HG02943 (cell line): ENCODE measurements around the gene OR8H2.
"Not testable (repeated sequence)": the region's sequence is repeated elsewhere in the genome, so short reads cannot be mapped to it uniquely, and the experiment has no call there.

Source experiments
- ATAC-seq: cut with Tn5 transposase; IDR thresholded peaks from one replicate; pipeline ENCODE4 v1.9.1; 2021; ENCODE audit warnings: mild to moderate bottlenecking, low read depth, moderate library complexity; ENCODE audit not compliant: unreplicated experiment

OR8H2 gene

GRCh38 chr11:56103210-56103737, at the start of gene OR8H2:
Gene OR8H2, plus strand, starts transcription at chr11:56103687. Its CDS starts 1,356 bp downstream, at chr11:56105043.
- no peak for ATAC-seq

DNA sequence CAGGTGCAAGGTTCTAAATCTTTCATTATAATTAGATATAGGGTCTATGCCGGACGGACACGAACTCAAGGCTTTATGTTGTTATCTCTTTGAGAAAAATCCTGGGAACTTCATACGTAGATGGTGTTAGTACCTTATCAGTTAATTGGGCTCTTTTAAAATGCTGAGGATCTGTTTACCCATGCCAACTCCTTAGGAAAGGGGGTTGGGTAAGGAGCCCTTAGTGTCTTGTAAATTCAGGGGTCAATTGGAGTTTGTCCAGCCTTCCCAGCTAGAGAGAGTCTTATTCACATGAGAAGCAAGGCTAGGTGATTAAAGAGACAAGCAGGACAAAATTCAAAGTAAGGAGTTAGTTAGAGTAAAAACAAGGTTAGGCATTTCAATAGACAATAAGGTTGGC, 47.1 kb upstream of the OR8H2 start:
- ATAC-seq = not testable (repeated sequence)

- ATAC-seq = not testable (repeated sequence)
Observed at GRCh38 chr11:56057661-56058237, 45.7 kb upstream of the OR8H2 start.

DNA sequence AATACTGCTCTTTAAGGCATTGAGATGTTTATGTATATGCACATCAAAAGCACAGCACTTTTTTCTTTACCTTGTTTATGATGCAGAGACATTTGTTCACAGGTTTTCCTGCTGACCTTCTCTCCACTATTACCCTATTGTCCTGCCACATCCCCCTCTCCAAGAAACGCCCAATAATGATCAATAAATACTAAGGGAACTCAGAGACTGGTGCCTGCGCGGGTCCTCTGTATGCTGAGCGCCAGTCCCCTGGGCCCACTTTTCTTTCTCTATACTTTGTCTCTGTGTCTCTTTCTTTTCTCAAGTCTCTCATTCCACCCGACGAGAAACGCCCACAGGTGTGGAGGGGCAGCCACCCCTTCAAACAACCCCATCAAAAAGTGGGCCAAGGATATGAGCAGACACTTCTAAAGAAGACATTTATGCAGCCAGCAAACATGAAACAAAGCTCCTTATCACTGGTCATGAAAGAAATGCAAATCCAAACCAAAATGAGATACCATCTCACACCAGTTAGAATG, 45.2 kb upstream of the OR8H2 start:
- not testable (repeated sequence) for ATAC-seq

DNA sequence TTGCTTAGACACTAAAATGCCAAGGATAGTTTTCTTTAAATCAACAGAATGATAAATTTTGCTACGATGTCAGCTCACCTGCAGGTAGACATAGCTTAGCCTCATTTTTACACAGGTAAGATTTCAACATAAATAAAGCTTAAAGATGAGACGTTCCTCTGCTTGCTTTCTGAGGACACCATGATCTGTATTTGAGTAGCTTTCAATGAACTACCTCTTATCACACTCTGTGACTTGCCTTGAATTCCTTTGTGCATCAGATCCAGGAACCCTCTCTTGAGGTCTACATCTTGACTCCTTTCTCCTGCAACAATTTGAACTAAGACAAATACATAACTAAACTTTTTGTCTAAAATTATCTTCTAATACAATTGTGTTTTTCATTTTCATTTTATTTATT, 36.5 kb upstream of the OR8H2 start:
- ATAC-seq = no peak

DNA sequence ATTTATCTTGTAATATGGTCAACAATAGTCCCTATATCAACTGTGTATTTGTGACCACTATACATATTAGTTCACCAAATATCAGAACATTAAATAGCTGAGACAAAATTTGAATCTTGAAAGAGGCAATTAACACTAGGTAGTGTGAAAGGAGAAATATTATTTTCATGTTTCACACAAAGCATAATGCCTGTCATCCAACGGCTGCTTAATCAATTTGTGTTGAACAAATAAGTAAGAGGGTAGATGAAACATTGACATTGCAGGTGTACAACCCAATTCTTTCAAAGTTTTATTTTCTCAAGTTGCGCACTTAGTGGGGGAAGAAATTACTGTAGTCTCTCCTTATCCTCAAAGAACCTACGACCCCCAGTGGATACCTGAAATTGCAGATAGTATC, 13.8 kb upstream of the OR8H2 start:
- ATAC-seq = no peak

DNA sequence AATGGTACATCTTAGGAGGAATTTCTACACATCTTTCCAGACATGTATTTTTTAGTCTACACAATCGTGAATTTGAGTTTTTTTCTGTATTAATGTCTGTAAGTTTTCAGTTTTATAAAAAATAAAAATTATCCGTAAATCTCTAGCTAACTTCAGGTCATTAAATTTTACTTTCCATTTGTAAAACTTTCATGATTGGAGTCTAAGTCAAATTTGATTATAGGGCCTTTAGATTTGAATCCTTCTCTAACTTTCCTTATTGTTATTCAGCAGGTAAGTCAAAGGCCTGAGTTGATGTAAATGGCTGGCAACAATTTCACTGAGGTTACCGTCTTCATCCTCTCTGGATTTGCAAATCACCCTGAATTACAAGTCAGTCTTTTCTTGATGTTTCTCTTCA, 10.5 kb upstream of the OR8H2 start, which contains the start of gene OR8I2:
Gene OR8I2, plus strand, starts transcription at position 301 of the 400 bp plus-strand sequence. Its CDS starts 0 bp downstream, at position 301.
- ATAC-seq = no peak

GRCh38 chr11:56122073-56122472, 18.6 kb downstream of the OR8H2 start, which contains the start of gene OR8H3:
Gene OR8H3, plus strand, starts transcription at chr11:56122373. Its CDS starts 0 bp downstream, at chr11:56122373.
- ATAC-seq = no peak

- ATAC-seq = no peak
Observed at GRCh38 chr11:56140151-56140661, 36.7 kb downstream of the OR8H2 start, which contains the start of gene OR8J3. Gene OR8J3, minus strand, starts transcription at chr11:56140201. Its CDS starts 2,483 bp downstream, at chr11:56137718.

- not testable (repeated sequence) for ATAC-seq
Observed at GRCh38 chr11:56143681-56144080, 40.2 kb downstream of the OR8H2 start.

- ATAC-seq = no peak
Observed at GRCh38 chr11:56151376-56151775, 47.9 kb downstream of the OR8H2 start.

- no peak for ATAC-seq
Observed at GRCh38 chr11:56152333-56152732, 48.8 kb downstream of the OR8H2 start.
